SK-N-SH treated with all-trans-retinoic acid at 6 μM for 48 hours (cell line): ENCODE results near the gene HOXC13.

ENCODE experiments used
- ZFP3 ChIP-seq: fragments of 250-450 bp; sonication (Bioruptor Pico); IDR thresholded peaks from 2 replicates; pipeline ENCODE4 v1.5.0; 2020; ENCODE audit warnings: mild to moderate bottlenecking, moderate library complexity
- TF ChIP-seq, protein P1 (sequence below): fragments of 250-450 bp; sonication (Bioruptor Pico); IDR thresholded peaks from 2 replicates; pipeline ENCODE4 v1.5.1; 2021; ENCODE audit warnings: mild to moderate bottlenecking, moderate library complexity

- no peak for TF ChIP-seq ZFP3 (CRISPR knock-in tag)
- TF ChIP-seq, protein P1, sequence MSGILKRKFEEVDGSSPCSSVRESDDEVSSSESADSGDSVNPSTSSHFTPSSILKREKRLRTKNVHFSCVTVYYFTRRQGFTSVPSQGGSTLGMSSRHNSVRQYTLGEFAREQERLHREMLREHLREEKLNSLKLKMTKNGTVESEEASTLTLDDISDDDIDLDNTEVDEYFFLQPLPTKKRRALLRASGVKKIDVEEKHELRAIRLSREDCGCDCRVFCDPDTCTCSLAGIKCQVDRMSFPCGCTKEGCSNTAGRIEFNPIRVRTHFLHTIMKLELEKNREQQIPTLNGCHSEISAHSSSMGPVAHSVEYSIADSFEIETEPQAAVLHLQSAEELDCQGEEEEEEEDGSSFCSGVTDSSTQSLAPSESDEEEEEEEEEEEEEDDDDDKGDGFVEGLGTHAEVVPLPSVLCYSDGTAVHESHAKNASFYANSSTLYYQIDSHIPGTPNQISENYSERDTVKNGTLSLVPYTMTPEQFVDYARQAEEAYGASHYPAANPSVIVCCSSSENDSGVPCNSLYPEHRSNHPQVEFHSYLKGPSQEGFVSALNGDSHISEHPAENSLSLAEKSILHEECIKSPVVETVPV (CRISPR knock-in tag): no peak
Observed at GRCh38 chr12:53944209-53944608, 5.6 kb downstream of the HOXC13 start.
